HG03095 (cell line): ENCODE data around the gene RETREG1.
A peak's percentile ranks its signal among the peaks of the same experiment; 100 is the strongest.
"Not testable (repeated sequence)": the region's sequence is repeated elsewhere in the genome, so short reads cannot be mapped to it uniquely, and the experiment has no call there.

Experiments
- ATAC-seq: cut with Tn5 transposase; IDR thresholded peaks from one replicate; pipeline ENCODE4 v1.9.1; 2021; ENCODE audit warnings: moderate library complexity; ENCODE audit not compliant: unreplicated experiment

RETREG1 gene

GRCh38 chr5:16493261-16493660 lies 123.5 kb downstream of the RETREG1 start:
- no peak for ATAC-seq

GRCh38 chr5:16492398-16493140 lies 124.2 kb downstream of the RETREG1 start:
- ATAC-seq, result no peak

- ATAC-seq, result no peak
Measured at GRCh38 chr5:16490911-16491310, 125.9 kb downstream of the RETREG1 start.

GRCh38 chr5:16489322-16489791 lies 127.4 kb downstream of the RETREG1 start:
- ATAC-seq, result no peak

- ATAC-seq, result no peak
Measured at GRCh38 chr5:16487456-16487855, 129.3 kb downstream of the RETREG1 start.

GRCh38 chr5:16486711-16487111 lies 130.1 kb downstream of the RETREG1 start:
- ATAC-seq, result no peak

- ATAC-seq, result no peak
Measured at GRCh38 chr5:16485656-16486055, 131.1 kb downstream of the RETREG1 start.

GRCh38 chr5:16484081-16484480 lies 132.7 kb downstream of the RETREG1 start:
- no peak for ATAC-seq

GRCh38 chr5:16483361-16483760 lies 133.4 kb downstream of the RETREG1 start:
- no peak for ATAC-seq

- ATAC-seq, result no peak
Measured at GRCh38 chr5:16482891-16483290, 133.9 kb downstream of the RETREG1 start.

- no peak for ATAC-seq
Measured at GRCh38 chr5:16480821-16481538, 135.8 kb downstream of the RETREG1 start.

- no peak for ATAC-seq
Measured at GRCh38 chr5:16480144-16480543, 136.7 kb downstream of the RETREG1 start.

GRCh38 chr5:16477541-16477940 lies 139.3 kb downstream of the RETREG1 start:
- ATAC-seq, result no peak

- not testable (repeated sequence) for ATAC-seq
Measured at GRCh38 chr5:16476417-16476816, 140.4 kb downstream of the RETREG1 start.

GRCh38 chr5:16471387-16471786 lies 145.4 kb downstream of the RETREG1 start:
- no peak for ATAC-seq

GRCh38 chr5:16467363-16468219 lies 149.2 kb downstream of the RETREG1 start:
- ATAC-seq, result peak; percentile 70

GRCh38 chr5:16465544-16466432 lies 151.0 kb downstream of the RETREG1 start, which contains the start of gene ZNF622:
ZNF622 (minus strand) TSS chr5:16465800; CDS start chr5:16465665, 135 bp downstream.
- ATAC-seq, result peak; percentile 79

GRCh38 chr5:16464664-16465543 lies 151.9 kb downstream of the RETREG1 start:
- ATAC-seq, result no peak

GRCh38 chr5:16464231-16464630 lies 152.6 kb downstream of the RETREG1 start:
- no peak for ATAC-seq
